Neural progenitor cell (in vitro differentiated cells): Measurements from ENCODE around the gene TRIM75.

Source experiments
- CTCF ChIP-seq: fragments of 200-600 bp; sonication (generic); IDR thresholded peaks from 2 replicates; pipeline ENCODE4 v1.5.1; 2017; ENCODE audit warnings: antibody characterized with exemption, mild to moderate bottlenecking
- EZH2 ChIP-seq: fragments of 200-600 bp; sonication (generic); IDR thresholded peaks from 2 replicates; pipeline ENCODE4 v1.6.1; 2017; ENCODE audit warnings: antibody characterized with exemption, mild to moderate bottlenecking, moderate library complexity

DNA sequence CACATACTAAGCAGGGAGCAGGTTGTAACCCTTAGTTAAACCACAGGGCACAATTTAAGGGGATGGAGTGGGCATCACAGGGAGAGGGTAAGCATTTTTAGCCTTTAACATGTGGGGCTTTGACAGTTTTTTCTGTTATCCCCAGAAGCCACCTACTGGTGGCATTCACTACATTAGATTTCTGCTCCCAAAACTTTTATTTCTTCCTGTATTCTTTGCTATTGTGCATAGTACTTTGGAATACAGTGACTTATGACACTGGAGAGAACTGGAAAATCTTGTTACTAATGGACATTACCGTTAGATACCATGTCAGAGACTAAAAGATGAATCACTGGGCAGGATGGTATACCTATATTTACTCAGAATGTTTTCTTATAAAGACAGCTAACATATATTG, 7.3 kb downstream of the TRIM75 start:
- TF ChIP-seq CTCF (peak; percentile 46), EZH2 (no peak)
